Skeletal muscle tissue (tissue), 4 donors: ENCODE data around the gene OR1J2. TPM values are rescaled to one million over a fixed set of nuclear protein-coding genes. Genes with fewer than 3 reads are reported as not detected.
"Not testable (repeated sequence)": the region's sequence is repeated elsewhere in the genome, so short reads cannot be mapped to it uniquely, and the experiment has no call there.

Source experiments
- H3K27ac ChIP-seq: one replicate; pipeline ENCODE4 v1.7.0; 2013; ENCODE audit warnings: mild to moderate bottlenecking, low read depth, low read length, inconsistent platforms
- H3K27me3 ChIP-seq, 3 donors: one replicate each; pipeline ENCODE4 v1.7.0; 2013; ENCODE audit warnings: low read length in 3 of 3; ENCODE audit not compliant: control insufficient read depth in 3 of 3, insufficient read depth in 3 of 3
- H3K36me3 ChIP-seq, 3 donors: one replicate each; pipeline ENCODE4 v1.7.0; 2013; ENCODE audit warnings: low read length in 3 of 3; ENCODE audit not compliant: control insufficient read depth in 3 of 3, insufficient read depth in 3 of 3
- H3K4me1 ChIP-seq, 3 donors: one replicate each; pipeline ENCODE4 v1.7.0; 2013; ENCODE audit warnings: low read length in 3 of 3, mild to moderate bottlenecking in 3 of 3; ENCODE audit not compliant: control insufficient read depth in 3 of 3, insufficient read depth in 3 of 3
- H3K4me3 ChIP-seq, 3 donors: one replicate each; pipeline ENCODE4 v1.7.0; 2013; ENCODE audit warnings: low read length in 3 of 3
- H3K9ac ChIP-seq, 3 donors: one replicate each; pipeline ENCODE4 v1.7.0; 2013; ENCODE audit warnings: low read length in 3 of 3, mild to moderate bottlenecking in 3 of 3, moderate library complexity in 2 of 3, low read depth in 1 of 3
- H3K9me3 ChIP-seq, 3 donors: one replicate each; pipeline ENCODE4 v1.7.0; 2013; ENCODE audit warnings: low read length in 3 of 3; ENCODE audit not compliant: control insufficient read depth in 3 of 3
- total RNA-seq: library from RNA; depleted of rRNA; stranded (reverse); fragments of >200 nt; gene quantifications from one replicate; pipeline ENCODE4 v1.2.3, GENCODE V29; 2014
- donor health status: Osteomylitis.

The OR1J2 gene
- total RNA-seq, 1 donor from 2014 or later = not detected

DNA sequence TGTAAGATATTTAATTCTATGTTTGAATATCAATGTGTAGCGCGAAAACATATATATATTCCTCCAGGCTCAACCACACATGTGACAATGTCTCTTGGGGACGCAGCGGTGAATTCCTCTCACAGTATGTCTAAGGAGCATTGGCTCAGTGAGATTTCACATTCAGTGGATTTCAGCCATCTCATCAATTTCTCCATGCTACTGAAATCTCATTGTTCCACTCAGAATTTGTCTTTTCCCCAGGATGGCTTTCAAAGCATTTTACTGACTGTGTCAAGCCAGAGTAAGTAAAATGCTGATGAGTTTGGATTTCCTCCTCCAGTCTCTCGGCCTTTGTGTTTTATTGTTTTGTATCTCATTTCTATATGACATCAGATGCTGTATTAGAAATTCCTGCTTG lies 31.5 kb upstream of the OR1J2 start:
- Histone ChIP-seq H3K9ac (no peak overlapping the region), H3K27me3 (peaks cover 0 to 3% (median 2%) of the 10 kb centered on the region in 3 donors), H3K27ac (no peak overlapping the region), H3K4me1 (no peaks in the 10 kb centered on the region), H3K36me3 (no peaks in the 10 kb centered on the region), H3K4me3 (no peak overlapping the region), H3K9me3 (no peaks in the 10 kb centered on the region)

- Histone ChIP-seq H3K27me3 (peaks cover 0 to 3% (median 0%) of the 10 kb centered on the region in 3 donors), H3K27ac (no peak overlapping the region), H3K9me3 (peaks cover 0 to 3% (median 0%) of the 10 kb centered on the region in 3 donors), H3K36me3 (no peaks in the 10 kb centered on the region), H3K4me1 (no peaks in the 10 kb centered on the region), H3K9ac (no peak overlapping the region), H3K4me3 (no peak overlapping the region)
Measured at GRCh38 chr9:122498883-122499288, 11.7 kb upstream of the OR1J2 start.

GRCh38 chr9:122506964-122507363 lies 3.6 kb upstream of the OR1J2 start:
- no peaks in the 10 kb centered on the region for H3K36me3 ChIP-seq
- no peak overlapping the region for H3K9ac ChIP-seq
- no peaks in the 10 kb centered on the region for H3K4me1 ChIP-seq
- no peaks in the 10 kb centered on the region for H3K27me3 ChIP-seq
- no peaks in the 10 kb centered on the region for H3K9me3 ChIP-seq
- H3K4me3 ChIP-seq = no peak overlapping the region
- no peak overlapping the region for H3K27ac ChIP-seq

DNA sequence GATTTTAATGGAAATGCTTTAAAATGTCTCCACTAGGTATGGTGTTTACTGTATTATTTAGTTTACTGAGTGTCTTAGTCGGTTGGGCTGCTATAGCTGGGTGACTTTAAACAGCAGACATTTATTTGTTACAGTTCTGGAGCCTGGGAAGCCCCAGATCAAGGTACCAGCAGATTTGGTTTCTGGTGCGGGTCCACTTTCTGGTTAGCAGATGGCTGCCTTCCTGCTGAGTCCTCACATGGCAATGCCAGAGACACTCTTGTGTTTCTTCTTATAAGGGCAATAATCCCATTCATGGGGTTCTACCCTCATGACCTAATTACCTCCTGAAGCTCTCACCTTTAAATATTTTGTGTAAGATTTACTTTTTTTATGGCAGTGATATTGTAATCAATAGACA lies 7.6 kb downstream of the OR1J2 start:
- no peaks in the 10 kb centered on the region for H3K36me3 ChIP-seq
- no peak overlapping the region for H3K9ac ChIP-seq
- H3K4me3 ChIP-seq = no peak overlapping the region
- H3K9me3 ChIP-seq = no peaks in the 10 kb centered on the region
- H3K27me3 ChIP-seq = peaks cover 0 to 3% (median 3%) of the 10 kb centered on the region in 3 donors
- H3K27ac ChIP-seq = no peak overlapping the region
- no peaks in the 10 kb centered on the region for H3K4me1 ChIP-seq

- Histone ChIP-seq H3K27me3 (peaks cover 0 to 3% (median 3%) of the 10 kb centered on the region in 3 donors), H3K9me3 (no peaks in the 10 kb centered on the region), H3K9ac (no peak within 1 kb of the TSS), H3K4me3 (no peak within 1 kb of the TSS), H3K36me3 (no peaks in the 10 kb centered on the region), H3K4me1 (no peaks in the 10 kb centered on the region), H3K27ac (no peak within 1 kb of the TSS)
Measured at GRCh38 chr9:122518841-122519240, 8.2 kb downstream of the OR1J2 start, which contains the start of gene OR1J4. OR1J4 (plus strand) TSS chr9:122519141; CDS start chr9:122519141, 0 bp downstream.

DNA sequence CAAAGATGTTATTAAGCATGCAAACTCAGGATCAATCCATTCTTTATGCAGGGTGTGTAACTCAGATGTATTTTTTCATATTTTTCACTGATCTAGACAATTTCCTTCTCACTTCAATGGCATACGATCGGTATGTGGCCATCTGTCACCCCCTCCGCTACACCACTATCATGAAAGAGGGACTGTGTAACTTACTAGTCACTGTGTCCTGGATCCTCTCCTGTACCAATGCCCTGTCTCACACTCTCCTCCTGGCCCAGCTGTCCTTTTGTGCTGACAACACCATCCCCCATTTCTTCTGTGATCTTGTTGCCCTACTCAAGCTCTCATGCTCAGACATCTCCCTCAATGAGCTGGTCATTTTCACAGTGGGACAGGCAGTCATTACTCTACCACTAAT lies 8.8 kb downstream of the OR1J2 start:
- no peak overlapping the region for H3K9ac ChIP-seq
- H3K27me3 ChIP-seq = peaks cover 0 to 3% (median 3%) of the 10 kb centered on the region in 3 donors
- no peaks in the 10 kb centered on the region for H3K4me1 ChIP-seq
- H3K4me3 ChIP-seq = no peak overlapping the region
- H3K36me3 ChIP-seq = no peaks in the 10 kb centered on the region
- no peak overlapping the region for H3K27ac ChIP-seq
- H3K9me3 ChIP-seq = no peaks in the 10 kb centered on the region

GRCh38 chr9:122526602-122527001 lies 16.0 kb downstream of the OR1J2 start:
- Histone ChIP-seq H3K27ac (no peak overlapping the region), H3K27me3 (peaks cover 0 to 2% (median 2%) of the 10 kb centered on the region in 3 donors), H3K4me1 (no peaks in the 10 kb centered on the region), H3K9me3 (no peaks in the 10 kb centered on the region), H3K36me3 (no peaks in the 10 kb centered on the region), H3K9ac (no peak overlapping the region), H3K4me3 (no peak overlapping the region)

GRCh38 chr9:122527193-122527592 lies 16.6 kb downstream of the OR1J2 start, which contains the start of gene OR1N1:
OR1N1 (minus strand) TSS chr9:122527293; CDS start chr9:122527293, 0 bp downstream.
- Histone ChIP-seq H3K9ac (no peak within 1 kb of the TSS), H3K27me3 (peaks cover 0 to 2% (median 0%) of the 10 kb centered on the region in 3 donors), H3K4me3 (no peak within 1 kb of the TSS), H3K36me3 (no peaks in the 10 kb centered on the region), H3K9me3 (no peaks in the 10 kb centered on the region), H3K27ac (no peak within 1 kb of the TSS), H3K4me1 (no peaks in the 10 kb centered on the region)

DNA sequence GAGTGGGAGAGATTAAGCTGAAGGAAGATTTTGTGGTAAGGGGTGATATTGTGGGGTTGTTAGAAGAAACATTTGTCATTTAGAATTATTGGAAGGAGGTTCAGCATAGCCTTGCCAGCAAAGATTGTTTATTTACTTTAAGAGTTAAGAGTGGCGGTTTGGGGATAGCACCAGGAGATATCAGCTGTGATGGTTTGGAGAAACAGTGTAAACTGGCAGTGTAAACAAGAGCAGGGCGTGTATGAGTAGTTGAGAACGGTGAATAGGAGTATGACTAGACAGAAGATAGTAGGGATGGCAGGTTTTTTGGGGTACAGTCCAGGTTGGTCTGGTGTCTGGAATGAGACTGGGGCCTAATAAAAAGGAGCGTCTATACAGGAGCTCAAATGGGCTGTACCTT lies 20.6 kb downstream of the OR1J2 start:
- not testable (repeated sequence) for H3K4me3 ChIP-seq, H3K27ac ChIP-seq, H3K9me3 ChIP-seq, H3K27me3 ChIP-seq, H3K9ac ChIP-seq, H3K36me3 ChIP-seq, H3K4me1 ChIP-seq

- no peaks in the 10 kb centered on the region for H3K4me1 ChIP-seq
- H3K27me3 ChIP-seq = no peaks in the 10 kb centered on the region
- no peak overlapping the region for H3K27ac ChIP-seq
- no peak overlapping the region for H3K9ac ChIP-seq
- H3K4me3 ChIP-seq = no peak overlapping the region
- H3K36me3 ChIP-seq = no peaks in the 10 kb centered on the region
- H3K9me3 ChIP-seq = no peaks in the 10 kb centered on the region
Measured at GRCh38 chr9:122536134-122536533, 25.5 kb downstream of the OR1J2 start.

- H3K9me3 ChIP-seq, H3K4me3 ChIP-seq, H3K27me3 ChIP-seq, H3K9ac ChIP-seq, H3K4me1 ChIP-seq, H3K36me3 ChIP-seq, H3K27ac ChIP-seq: not testable (repeated sequence)
Measured at GRCh38 chr9:122537066-122537465, 26.5 kb downstream of the OR1J2 start.
